ENCODE results near the gene EDN2. TPM values are rescaled to one million over a fixed set of nuclear protein-coding genes. Genes with fewer than 3 reads are reported as not detected.

The EDN2 gene

GRCh38 chr1:41429641-41430035 is 54.8 kb downstream of the EDN2 start:
- H4K91ac ChIP-seq (ENCODE audit: low read length) = no peak overlapping the region
- no peaks in the 10 kb centered on the region for H3K36me3 ChIP-seq (ENCODE audit: control insufficient read depth in 1 of 2, insufficient read depth in 2 of 2, low read depth in 1 of 2, low read length in 2 of 2)
- no peak overlapping the region for H2BK15ac ChIP-seq (ENCODE audit: low read depth, poor library complexity, severe bottlenecking)
- no peaks in the 10 kb centered on the region for H3K9me3 ChIP-seq (ENCODE audit: control insufficient read depth, low read length)
- H3K4me1 ChIP-seq (ENCODE audit: control insufficient read depth, insufficient read depth, low read depth, low read length) = peaks cover 26% of the 10 kb centered on the region
- H2AK5ac ChIP-seq (ENCODE audit: low read length, severe bottlenecking) = no peak overlapping the region
- no peaks in the 10 kb centered on the region for H3K79me1 ChIP-seq (replicated peaks; ENCODE audit: low read length, poor library complexity, severe bottlenecking)
- no peak overlapping the region for H2BK120ac ChIP-seq (ENCODE audit: low read depth, low read length)
- no peak overlapping the region for H2BK12ac ChIP-seq (ENCODE audit: low read length in 2 of 2)
- H2AFZ ChIP-seq (ENCODE audit: low read depth, low read length) = no peak overlapping the region
- H3K23ac ChIP-seq (ENCODE audit: low read length in 2 of 2) = no peak overlapping the region
- no peak overlapping the region for H3K4me2 ChIP-seq (ENCODE audit: low read length, poor library complexity, severe bottlenecking)
- peaks cover 26 to 51% of the 10 kb centered on the region in 2 experiments for H3K27me3 ChIP-seq (ENCODE audit: control insufficient read depth in 1 of 2, insufficient read depth in 1 of 2, low read length in 2 of 2)
- H3K27ac ChIP-seq (ENCODE audit: low read length, poor library complexity, severe bottlenecking) = no peak overlapping the region
- no peak overlapping the region for H3K4ac ChIP-seq (ENCODE audit: low read depth in 1 of 2, low read length in 2 of 2)
- no peak for DNase-seq
- no peak overlapping the region for H4K8ac ChIP-seq (ENCODE audit: low read length)
- no peak overlapping the region for H2BK5ac ChIP-seq (ENCODE audit: low read depth, low read length, poor library complexity, severe bottlenecking)
- H3K18ac ChIP-seq (ENCODE audit: low read depth in 1 of 2, low read length in 2 of 2) = no peak overlapping the region
- no peak overlapping the region for H3K9ac ChIP-seq (ENCODE audit: low read length)
- 77% methylated on average over 5 of the region's 5 CpGs for WGBS
- H3K14ac ChIP-seq (ENCODE audit: low read length in 2 of 2) = no peak overlapping the region
- H3K4me3 ChIP-seq (ENCODE audit: insufficient read depth in 1 of 2, low read depth in 1 of 2, low read length in 2 of 2) = no peak overlapping the region

Small RNAs within 50 kb of the gene (small RNA-seq; reads per million reads assigned to genes)
- not detected for gene RNA5SP45 (ENCODE audit: low read depth)

All from mesenchymal stem cell (in vitro differentiated cells and primary cell).